Upper lobe of left lung (tissue), 6 donors: ENCODE data around the gene FHIT. TPM values are rescaled to one million over a fixed set of nuclear protein-coding genes. Genes with fewer than 3 reads are reported as not detected.

Experiments used
- ATAC-seq, 2 donors: fragments of 200-7000 bp; cut with Tn5 transposase; one replicate each; pipeline ENCODE4 v1.9.1; 2022; ENCODE audit warnings: mild to moderate bottlenecking in 2 of 2, moderate library complexity in 2 of 2; ENCODE audit not compliant: low FRiP score in 2 of 2
- DNase-seq, 2 donors: peaks; one replicate each; pipeline ENCODE4 v3.0.0-alpha.2; 2019 to 2020
- H3K27ac ChIP-seq, 4 donors: fragments of 200-600 bp; sonication (generic); one replicate each; pipeline ENCODE4 v1.5.1; 2016 to 2019
- H3K27me3 ChIP-seq, 4 donors: fragments of 200-600 bp; sonication (generic); one replicate each; pipeline ENCODE4 v1.5.1; 2017 to 2019
- H3K36me3 ChIP-seq, 4 donors: fragments of 200-600 bp; sonication (generic); one replicate each; pipeline ENCODE4 v1.5.1; 2016 to 2019
- H3K4me1 ChIP-seq, 4 donors: fragments of 200-600 bp; sonication (generic); one replicate each; pipeline ENCODE4 v1.5.1; 2018 to 2019
- H3K4me3 ChIP-seq, 4 donors: fragments of 200-600 bp; sonication (generic); one replicate each; pipeline ENCODE4 v1.5.1; 2017 to 2019; ENCODE audit warnings: mild to moderate bottlenecking in 2 of 4, moderate library complexity in 1 of 4
- H3K9me3 ChIP-seq, 4 donors: fragments of 200-600 bp; sonication (generic); one replicate each; pipeline ENCODE4 v1.5.1; 2018 to 2019
- CTCF ChIP-seq, 6 experiments: fragments of 450-650 bp in 4 of 6; fragments of 200-600 bp in 2 of 6; sonication (generic) in 2 of 6; IDR thresholded peaks; one replicate each; pipeline ENCODE4 v1.5.1; 2016 to 2019; ENCODE audit warnings: antibody characterized with exemption in 6 of 6
- EP300 ChIP-seq, 4 donors: sonication (generic); formaldehyde crosslinking; IDR thresholded peaks; one replicate each; pipeline ENCODE4 v1.5.1; 2017; ENCODE audit warnings: antibody characterized with exemption in 4 of 4, control low read depth in 2 of 4
- POLR2A ChIP-seq, 4 donors: fragments of 450-650 bp; IDR thresholded peaks; one replicate each; pipeline ENCODE4 v1.5.1; 2016 to 2017; ENCODE audit warnings: antibody characterized with exemption in 4 of 4, mild to moderate bottlenecking in 2 of 4
- POLR2AphosphoS5 ChIP-seq, 2 donors: sonication (generic); formaldehyde crosslinking; IDR thresholded peaks; one replicate each; pipeline ENCODE4 v1.5.1; 2017; ENCODE audit warnings: antibody characterized with exemption in 2 of 2
- WGBS, 2 donors: methylation state at CpG; one replicate each; pipeline ENCODE4 v1.1.5; 2017 to 2018; 5-methylcytosine and 5-hydroxymethylcytosine counted together
- total RNA-seq, 6 donors: library from RNA; depleted of rRNA in 4 of 6; stranded (reverse); fragments of >200 nt in 4 of 6; gene quantifications; one replicate each; pipeline versions ENCODE4 v1.1.0 to v1.2.1, GENCODE V29; 2016 to 2021
- donor health status: DM: no; HTN: no; CAD: no; lungs with moderate emphysema.
- donor health status: DM: no; HTN: yes; CAD: no; lungs with severe emphysema.

Gene FHIT
- total RNA-seq, 6 donors from 2014 or later, result 6.8 to 56.6 (median 11.1) TPM

DNA sequence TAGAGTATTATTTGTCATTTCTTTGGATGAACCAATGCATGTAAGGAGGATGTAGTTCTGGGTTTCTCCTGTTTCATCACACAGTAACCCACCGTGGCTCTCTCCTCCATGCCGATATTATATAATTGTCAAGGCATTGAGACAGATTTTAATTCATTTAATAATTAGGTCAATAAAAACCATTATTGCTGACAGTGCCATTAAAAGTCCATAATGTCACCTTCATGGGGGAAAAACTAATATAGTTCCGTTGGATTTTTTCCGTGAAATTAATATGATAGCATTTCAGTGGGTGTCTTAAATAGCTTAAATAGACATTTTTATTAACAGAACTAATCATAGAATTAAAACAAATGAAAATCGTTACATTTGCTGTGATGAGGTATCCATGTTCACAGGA is 1453.7 kb downstream of the FHIT start:
- DNase-seq (no peak), ATAC-seq (no peak)
- Histone ChIP-seq H3K27ac (no peak overlapping the region), H3K36me3 (no peaks in the 10 kb centered on the region), H3K4me1 (no peaks in the 10 kb centered on the region), H3K4me3 (no peak overlapping the region), H3K9me3 (no peaks in the 10 kb centered on the region), H3K27me3 (no peaks in the 10 kb centered on the region)
- TF ChIP-seq POLR2A (IDR thresholded peaks at IDR 0.05) (no peak), POLR2AphosphoS5 (IDR thresholded peaks at IDR 0.05) (no peak), CTCF (IDR thresholded peaks at IDR 0.05) (no peak), EP300 (IDR thresholded peaks at IDR 0.05) (no peak)
- 94 to 96% methylated on average over 5 of the region's 5 CpGs for WGBS, 2 donors

DNA sequence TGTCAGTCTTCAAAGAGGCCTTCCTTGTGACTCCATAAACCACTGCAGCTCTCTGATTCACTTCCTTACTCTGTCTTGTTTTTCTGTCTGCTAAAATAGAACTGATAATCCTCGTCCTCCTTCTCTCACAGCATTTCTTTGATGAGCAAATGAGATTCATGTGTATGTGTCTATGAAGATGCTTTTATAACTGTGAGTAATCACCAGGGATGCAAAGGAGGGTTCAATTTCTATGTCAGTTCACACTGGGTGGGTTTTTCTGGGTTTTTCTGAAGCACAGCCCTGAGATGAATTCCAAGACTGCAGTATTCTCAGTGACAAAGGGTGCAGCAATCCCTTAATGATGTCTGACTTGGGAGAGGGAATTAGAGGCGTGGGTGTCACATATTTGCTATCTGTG is 1454.8 kb downstream of the FHIT start:
- WGBS, 2 donors, result 82 to 85% methylated on average over 2 of the region's 2 CpGs
- ATAC-seq (no peak), DNase-seq (no peak)
- Histone ChIP-seq H3K9me3 (no peaks in the 10 kb centered on the region), H3K4me3 (no peak overlapping the region), H3K27ac (no peak overlapping the region), H3K36me3 (no peaks in the 10 kb centered on the region), H3K27me3 (no peaks in the 10 kb centered on the region), H3K4me1 (no peaks in the 10 kb centered on the region)
- no peak for TF ChIP-seq EP300 (IDR thresholded peaks at IDR 0.05)
- TF ChIP-seq CTCF (IDR thresholded peaks at IDR 0.05), result no peak
- TF ChIP-seq POLR2AphosphoS5 (IDR thresholded peaks at IDR 0.05), result no peak

- no peaks in the 10 kb centered on the region for H3K36me3 ChIP-seq
- no peak overlapping the region for H3K27ac ChIP-seq
- ATAC-seq, result no peak
- WGBS, 2 donors, result 94 to 96% methylated on average over 7 of the region's 7 CpGs
- no peaks in the 10 kb centered on the region for H3K4me1 ChIP-seq
- H3K27me3 ChIP-seq, result no peaks in the 10 kb centered on the region
- TF ChIP-seq EP300 (IDR thresholded peaks at IDR 0.05) (no peak), POLR2A (IDR thresholded peaks at IDR 0.05) (no peak), CTCF (IDR thresholded peaks at IDR 0.05) (no peak), POLR2AphosphoS5 (IDR thresholded peaks at IDR 0.05) (no peak)
- DNase-seq, result no peak
- H3K9me3 ChIP-seq, result no peaks in the 10 kb centered on the region
- no peak overlapping the region for H3K4me3 ChIP-seq
Observed at GRCh38 chr3:59795756-59796155, 1455.5 kb downstream of the FHIT start.

GRCh38 chr3:59793976-59794375 is 1457.3 kb downstream of the FHIT start:
- no peaks in the 10 kb centered on the region for H3K4me1 ChIP-seq
- ATAC-seq, result no peak
- TF ChIP-seq POLR2AphosphoS5 (IDR thresholded peaks at IDR 0.05) (no peak), POLR2A (IDR thresholded peaks at IDR 0.05) (no peak), CTCF (IDR thresholded peaks at IDR 0.05) (no peak), EP300 (IDR thresholded peaks at IDR 0.05) (no peak)
- H3K36me3 ChIP-seq, result no peaks in the 10 kb centered on the region
- H3K27ac ChIP-seq, result no peak overlapping the region
- DNase-seq, result no peak
- H3K27me3 ChIP-seq, result no peaks in the 10 kb centered on the region
- H3K9me3 ChIP-seq, result no peaks in the 10 kb centered on the region
- WGBS, 2 donors, result 90 to 91% methylated on average over 12 of the region's 12 CpGs
- H3K4me3 ChIP-seq, result no peak overlapping the region

GRCh38 chr3:59791774-59792308 is 1459.4 kb downstream of the FHIT start:
- DNase-seq (no peak), ATAC-seq (no peak)
- no peaks in the 10 kb centered on the region for H3K27me3 ChIP-seq
- 79 to 97% methylated on average over 3 of the region's 3 CpGs for WGBS, 2 donors
- H3K4me1 ChIP-seq, result no peaks in the 10 kb centered on the region
- no peak overlapping the region for H3K4me3 ChIP-seq
- H3K36me3 ChIP-seq, result no peaks in the 10 kb centered on the region
- no peak overlapping the region for H3K27ac ChIP-seq
- no peaks in the 10 kb centered on the region for H3K9me3 ChIP-seq
- TF ChIP-seq CTCF (IDR thresholded peaks at IDR 0.05), result no peak
- no peak for TF ChIP-seq EP300 (IDR thresholded peaks at IDR 0.05)
- TF ChIP-seq POLR2AphosphoS5 (IDR thresholded peaks at IDR 0.05), result no peak
- TF ChIP-seq POLR2A (IDR thresholded peaks at IDR 0.05), result no peak
